Progenitor cell of endocrine pancreas (in vitro differentiated cells): ENCODE data around the gene COPG1. TPM values are rescaled to one million over a fixed set of nuclear protein-coding genes. Genes with fewer than 3 reads are reported as not detected.
"Not testable (repeated sequence)": the region's sequence is repeated elsewhere in the genome, so short reads cannot be mapped to it uniquely, and the experiment has no call there.

Experiments used
- DNase-seq: peaks from one replicate; pipeline ENCODE4 v3.0.0; 2021; ENCODE audit warnings: low spot score; ENCODE audit not compliant: unreplicated experiment
- H3K27ac Mint-ChIP-seq: 2 replicates; pipeline ENCODE4 v1.8.0; 2021; ENCODE audit warnings: mild to moderate bottlenecking, moderate library complexity, mixed read lengths
- H3K27me3 Mint-ChIP-seq: 2 replicates; pipeline ENCODE4 v1.8.0; 2021; ENCODE audit warnings: mixed read lengths
- H3K36me3 Mint-ChIP-seq: 2 replicates; pipeline ENCODE4 v1.8.0; 2022; ENCODE audit warnings: mixed read lengths; ENCODE audit not compliant: insufficient read depth
- H3K4me1 Mint-ChIP-seq: 2 replicates; pipeline ENCODE4 v1.8.0; 2021; ENCODE audit warnings: low read depth, mixed read lengths
- H3K4me3 Mint-ChIP-seq: 2 replicates; pipeline ENCODE4 v1.8.0; 2021; ENCODE audit warnings: low read depth, mild to moderate bottlenecking, moderate library complexity, mixed read lengths
- H3K9me3 Mint-ChIP-seq: 2 replicates; pipeline ENCODE4 v1.8.0; 2021; ENCODE audit warnings: low read depth, mixed read lengths
- total RNA-seq: library from RNA; stranded (reverse); gene quantifications from 2 replicates; pipeline ENCODE4 v1.2.1, GENCODE V29; 2021
- TF ChIP-seq, protein P1 (sequence below): fragments of 200-600 bp; sonication (generic); IDR thresholded peaks from one replicate; pipeline ENCODE4 v1.5.0; 2021; ENCODE audit warnings: antibody characterized with exemption, mild to moderate bottlenecking; ENCODE audit not compliant: unreplicated experiment

The COPG1 gene
- total RNA-seq, 1 donor from 2014 or later = 141 TPM

DNA sequence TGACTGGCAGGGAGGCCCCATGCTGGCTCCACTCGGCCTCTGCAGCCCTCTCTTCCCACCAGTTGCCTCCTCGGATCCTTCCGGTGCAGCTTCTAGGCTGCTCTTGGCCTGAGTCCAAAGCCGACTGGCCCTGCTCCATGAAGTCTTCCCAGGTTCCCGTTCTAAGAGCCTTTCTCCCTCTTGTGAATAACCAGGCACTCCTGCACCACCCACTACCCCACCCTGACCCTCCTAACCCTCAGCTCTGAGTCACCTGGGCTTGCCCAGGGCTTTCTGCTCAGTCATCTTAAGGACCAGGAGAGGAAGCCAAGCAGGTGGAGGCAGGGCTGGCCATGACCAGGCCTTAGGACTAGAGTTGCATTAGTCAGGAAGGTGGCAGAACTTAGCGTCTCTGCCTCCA lies 37.6 kb upstream of the COPG1 start:
- Mint-ChIP-seq H3K27me3 (no peaks in the 10 kb centered on the region), H3K4me3 (no peak overlapping the region), H3K9me3 (no peaks in the 10 kb centered on the region), H3K36me3 (no peaks in the 10 kb centered on the region), H3K27ac (no peak overlapping the region), H3K4me1 (no peaks in the 10 kb centered on the region)
- DNase-seq = no peak
- TF ChIP-seq, protein P1, sequence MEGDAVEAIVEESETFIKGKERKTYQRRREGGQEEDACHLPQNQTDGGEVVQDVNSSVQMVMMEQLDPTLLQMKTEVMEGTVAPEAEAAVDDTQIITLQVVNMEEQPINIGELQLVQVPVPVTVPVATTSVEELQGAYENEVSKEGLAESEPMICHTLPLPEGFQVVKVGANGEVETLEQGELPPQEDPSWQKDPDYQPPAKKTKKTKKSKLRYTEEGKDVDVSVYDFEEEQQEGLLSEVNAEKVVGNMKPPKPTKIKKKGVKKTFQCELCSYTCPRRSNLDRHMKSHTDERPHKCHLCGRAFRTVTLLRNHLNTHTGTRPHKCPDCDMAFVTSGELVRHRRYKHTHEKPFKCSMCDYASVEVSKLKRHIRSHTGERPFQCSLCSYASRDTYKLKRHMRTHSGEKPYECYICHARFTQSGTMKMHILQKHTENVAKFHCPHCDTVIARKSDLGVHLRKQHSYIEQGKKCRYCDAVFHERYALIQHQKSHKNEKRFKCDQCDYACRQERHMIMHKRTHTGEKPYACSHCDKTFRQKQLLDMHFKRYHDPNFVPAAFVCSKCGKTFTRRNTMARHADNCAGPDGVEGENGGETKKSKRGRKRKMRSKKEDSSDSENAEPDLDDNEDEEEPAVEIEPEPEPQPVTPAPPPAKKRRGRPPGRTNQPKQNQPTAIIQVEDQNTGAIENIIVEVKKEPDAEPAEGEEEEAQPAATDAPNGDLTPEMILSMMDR = no peak

DNA sequence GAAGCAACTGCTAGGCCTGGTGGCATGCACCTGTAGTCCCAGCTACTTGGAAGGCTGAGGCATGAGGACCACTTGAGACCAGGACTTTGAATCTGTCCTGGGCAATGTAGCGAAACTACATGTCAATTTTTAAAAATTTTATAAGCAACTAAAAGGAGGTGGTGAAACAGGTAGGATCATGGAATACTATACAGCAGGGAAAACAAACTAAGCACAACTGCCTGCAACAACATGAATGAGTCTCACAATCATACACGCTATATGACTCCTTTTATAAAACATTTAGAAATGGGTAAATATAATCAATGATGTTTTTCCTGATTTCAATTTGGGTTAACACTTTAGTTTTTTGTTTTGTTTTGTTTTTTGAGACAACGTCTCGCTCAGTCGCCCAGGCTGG lies 36.2 kb upstream of the COPG1 start:
- DNase-seq = no peak
- no peak overlapping the region for H3K27ac Mint-ChIP-seq
- no peaks in the 10 kb centered on the region for H3K9me3 Mint-ChIP-seq
- no peak overlapping the region for H3K4me3 Mint-ChIP-seq
- H3K36me3 Mint-ChIP-seq = no peaks in the 10 kb centered on the region
- H3K4me1 Mint-ChIP-seq = no peaks in the 10 kb centered on the region
- H3K27me3 Mint-ChIP-seq = no peaks in the 10 kb centered on the region
- TF ChIP-seq, protein P1 = no peak

DNA sequence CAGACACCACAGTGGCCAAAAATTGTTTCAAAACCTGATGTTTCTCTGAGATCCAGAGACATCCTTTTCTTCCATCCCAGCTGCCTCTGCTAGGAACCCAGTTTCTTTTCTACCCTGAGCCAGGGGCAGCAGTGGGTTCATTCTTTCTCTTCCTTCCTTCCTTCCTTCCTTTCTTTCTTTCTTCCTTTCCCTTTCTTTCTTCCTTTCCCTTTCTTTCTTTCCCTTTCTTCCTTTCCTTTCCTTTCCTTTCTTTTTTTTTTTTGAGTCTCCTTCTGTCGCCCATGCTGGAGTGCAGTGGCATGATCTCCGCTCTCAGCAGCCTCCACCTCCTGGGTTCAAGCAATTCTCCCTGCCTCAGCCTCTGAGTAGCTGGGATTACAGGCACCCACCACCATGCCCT lies 30.7 kb upstream of the COPG1 start:
- Mint-ChIP-seq H3K27me3 (peaks cover 4% of the 10 kb centered on the region), H3K4me3 (no peak overlapping the region), H3K36me3 (no peaks in the 10 kb centered on the region), H3K4me1 (no peaks in the 10 kb centered on the region), H3K9me3 (no peaks in the 10 kb centered on the region), H3K27ac (peak overlapping the region; percentile 62)
- DNase-seq = no peak
- TF ChIP-seq, protein P1 = no peak

DNA sequence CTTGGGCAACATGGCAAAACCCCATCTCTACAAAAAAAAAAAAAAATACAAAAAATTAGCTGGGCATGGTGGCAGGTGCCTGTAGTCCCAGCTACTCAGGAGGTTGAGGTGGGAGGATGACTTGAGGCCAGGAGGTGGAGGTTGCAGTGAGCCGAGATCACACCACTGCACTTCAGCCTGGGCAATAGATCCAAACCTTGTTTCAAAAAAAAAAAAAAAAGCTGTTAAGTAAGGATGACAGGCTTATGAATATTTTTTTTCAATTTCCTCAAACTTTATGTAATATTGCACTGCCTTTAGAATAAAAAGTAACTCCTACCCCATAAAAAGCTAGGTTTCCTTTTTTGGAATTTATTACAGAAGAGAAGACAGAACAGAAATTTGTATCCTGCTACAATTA lies 25.0 kb upstream of the COPG1 start:
- not testable (repeated sequence) for H3K27me3 Mint-ChIP-seq, H3K36me3 Mint-ChIP-seq, H3K9me3 Mint-ChIP-seq, H3K4me3 Mint-ChIP-seq, DNase-seq, H3K4me1 Mint-ChIP-seq, H3K27ac Mint-ChIP-seq

DNA sequence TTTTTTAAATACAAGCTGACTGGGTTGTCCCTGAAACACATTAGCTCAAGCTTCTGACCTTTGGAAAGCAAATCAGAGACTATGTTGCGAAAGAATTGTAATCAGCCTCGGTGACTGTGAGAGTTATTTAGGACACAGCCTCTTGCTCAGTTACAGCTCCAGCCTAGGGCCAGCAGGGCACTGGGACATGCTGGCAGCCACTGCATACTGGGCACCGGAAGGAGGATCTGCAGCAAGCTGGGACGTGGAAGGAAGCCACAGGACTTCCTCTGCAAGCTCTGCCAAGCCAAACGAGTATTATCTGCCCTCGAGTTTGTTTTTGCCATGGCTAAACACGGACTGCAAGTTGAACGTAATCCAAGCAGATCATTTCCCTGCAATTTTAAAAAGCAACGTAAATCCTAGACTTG lies 24.4 kb upstream of the COPG1 start:
- TF ChIP-seq, protein P1 = no peak
- no peak overlapping the region for H3K4me3 Mint-ChIP-seq
- no peaks in the 10 kb centered on the region for H3K9me3 Mint-ChIP-seq
- no peak overlapping the region for H3K27ac Mint-ChIP-seq
- no peak for DNase-seq
- no peaks in the 10 kb centered on the region for H3K36me3 Mint-ChIP-seq
- no peaks in the 10 kb centered on the region for H3K4me1 Mint-ChIP-seq
- no peaks in the 10 kb centered on the region for H3K27me3 Mint-ChIP-seq

DNA sequence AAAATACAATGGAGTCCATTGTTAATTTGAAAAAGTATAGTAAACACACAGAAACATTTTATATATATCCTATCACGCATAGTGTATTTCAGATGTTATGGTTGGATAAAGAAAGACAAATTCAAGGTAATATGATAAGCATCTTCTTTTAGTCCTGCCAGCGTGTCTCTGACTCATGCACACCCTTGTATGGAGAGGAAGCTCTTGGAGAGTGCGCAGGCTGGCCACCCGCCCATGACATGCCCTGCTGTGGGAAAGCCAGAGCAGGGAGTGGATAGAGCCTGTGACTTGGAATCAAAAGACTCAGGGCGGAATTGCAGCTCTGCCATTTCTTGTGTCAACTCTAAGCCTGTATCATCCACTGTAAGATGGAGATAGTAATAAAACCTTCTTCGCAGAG lies 23.0 kb upstream of the COPG1 start:
- H3K27me3 Mint-ChIP-seq = no peaks in the 10 kb centered on the region

More for the DNA sequence above, 23.0 kb upstream of the COPG1 start:
- Mint-ChIP-seq H3K27ac (no peak overlapping the region), H3K9me3 (no peaks in the 10 kb centered on the region), H3K4me1 (no peaks in the 10 kb centered on the region), H3K36me3 (no peaks in the 10 kb centered on the region), H3K4me3 (no peak overlapping the region)
- DNase-seq = no peak
- TF ChIP-seq, protein P1 = no peak
